Hepatocyte (in vitro differentiated cells): ENCODE results near the gene APOC1. TPM values are rescaled to one million over a fixed set of nuclear protein-coding genes. Genes with fewer than 3 reads are reported as not detected.

Experiments
- DNase-seq: peaks from one replicate; pipeline ENCODE4 v3.0.0-alpha.2; 2016; ENCODE audit warnings: low spot score
- H2AFZ ChIP-seq: fragments of 200-600 bp; sonication (generic); 2 replicates; pipeline ENCODE4 v1.6.0; 2016; ENCODE audit warnings: antibody characterized with exemption, mild to moderate bottlenecking
- H3K27ac ChIP-seq: fragments of 200-600 bp; sonication (generic); 2 replicates; pipeline ENCODE4 v1.5.1; 2016; ENCODE audit warnings: mild to moderate bottlenecking
- H3K27me3 ChIP-seq: fragments of 200-600 bp; sonication (generic); 2 replicates; pipeline ENCODE4 v1.6.1; 2016
- H3K36me3 ChIP-seq: fragments of 200-600 bp; sonication (generic); replicated peaks from 2 replicates; pipeline ENCODE4 v1.5.1; 2016; ENCODE audit warnings: low read depth; ENCODE audit not compliant: insufficient read depth
- H3K4me1 ChIP-seq: fragments of 200-600 bp; sonication (generic); 2 replicates; pipeline ENCODE4 v1.5.1; 2016; ENCODE audit warnings: mild to moderate bottlenecking, moderate library complexity; ENCODE audit not compliant: insufficient read depth
- H3K4me2 ChIP-seq: fragments of 200-600 bp; sonication (generic); 2 replicates; pipeline ENCODE4 v1.6.0; 2016
- H3K4me3 ChIP-seq: fragments of 200-600 bp; sonication (generic); 2 replicates; pipeline ENCODE4 v1.5.1; 2016; ENCODE audit warnings: mild to moderate bottlenecking
- H3K79me2 ChIP-seq: fragments of 200-600 bp; sonication (generic); 2 replicates; pipeline ENCODE4 v1.6.0; 2017; ENCODE audit warnings: mild to moderate bottlenecking
- H3K9me2 ChIP-seq: fragments of 200-600 bp; sonication (generic); replicated peaks from 2 replicates; pipeline ENCODE4 v1.6.0; 2017; ENCODE audit warnings: mild to moderate bottlenecking; ENCODE audit not compliant: insufficient read depth
- H3K9me3 ChIP-seq: fragments of 200-600 bp; sonication (generic); 2 replicates; pipeline ENCODE4 v1.5.1; 2016; ENCODE audit warnings: low read depth, mild to moderate bottlenecking
- H4K20me1 ChIP-seq: fragments of 200-600 bp; sonication (generic); 2 replicates; pipeline ENCODE4 v1.6.0; 2016; ENCODE audit warnings: mild to moderate bottlenecking; ENCODE audit not compliant: insufficient read depth, poor library complexity, severe bottlenecking
- EZH2 ChIP-seq: fragments of 200-600 bp; sonication (generic); IDR thresholded peaks from 2 replicates; pipeline ENCODE4 v1.6.1; 2016; ENCODE audit warnings: antibody characterized with exemption, mild to moderate bottlenecking, borderline replicate concordance
- EZH2phosphoT487 ChIP-seq: fragments of 200-600 bp; sonication (generic); IDR thresholded peaks from one replicate; pipeline ENCODE4 v1.6.1; 2018; ENCODE audit warnings: antibody characterized with exemption, mild to moderate bottlenecking, low read depth, moderate library complexity; ENCODE audit not compliant: unreplicated experiment, severe bottlenecking
- WGBS: methylation state at CpG from one replicate; pipeline ENCODE4 v1.1.6; 2016; ENCODE audit warnings: low lambda C conversion rate; ENCODE audit errors: missing lambda C conversion rate; 5-methylcytosine and 5-hydroxymethylcytosine counted together
- polyA plus RNA-seq: library from polyadenylated mRNA; unstranded; fragments of >200 nt; fragmentation: Nextera tagmentation; extraction: Ambion mirVana; gene quantifications from 2 replicates; pipeline ENCODE4 v1.2.1, GENCODE V29; 2016
- total RNA-seq: library from RNA; depleted of rRNA; stranded (reverse); fragments of >200 nt; gene quantifications from 2 replicates; pipeline ENCODE4 v1.2.3, GENCODE V29; 2014
- TF ChIP-seq, protein P1 (sequence below): fragments of 200-600 bp; sonication (generic); IDR thresholded peaks from 2 replicates; pipeline ENCODE4 v1.5.1; 2016; ENCODE audit warnings: antibody characterized with exemption, mild to moderate bottlenecking; ENCODE audit not compliant: poor library complexity

The APOC1 gene
- total and polyA plus RNA-seq, 2 experiments from 2014 or later = 390 to 606 TPM

DNA sequence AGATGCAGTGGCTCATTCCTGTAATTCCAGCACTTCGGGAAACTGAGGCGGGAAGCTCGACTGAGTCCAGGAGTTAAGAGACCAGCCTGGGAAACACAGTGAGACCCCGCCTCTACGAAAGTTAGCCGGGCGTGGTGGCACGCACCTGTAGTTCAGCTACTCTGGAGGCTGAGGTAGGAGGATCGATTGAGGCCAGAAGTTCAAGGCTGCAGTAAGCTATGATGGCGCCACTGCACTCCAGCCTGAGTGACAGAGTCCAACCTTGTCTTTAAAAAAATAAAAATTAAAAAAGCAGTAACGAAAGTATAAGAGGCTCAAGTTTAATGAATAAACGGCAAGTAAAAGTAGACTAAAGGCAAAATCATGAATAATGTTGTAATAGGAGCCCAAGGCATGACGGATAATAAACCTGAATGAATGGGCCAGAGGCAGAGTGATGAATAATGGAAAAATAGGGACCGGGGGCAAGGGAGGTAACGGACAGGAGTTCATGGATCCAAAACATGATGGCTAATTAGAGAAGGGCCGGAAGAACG, 24.5 kb upstream of the APOC1 start:
- Histone ChIP-seq H3K27ac (peak overlapping the region; percentile 66), H3K4me2 (peak overlapping the region; percentile 80), H4K20me1 (peaks cover 2% of the 10 kb centered on the region), H3K9me2 (no peaks in the 10 kb centered on the region), H3K36me3 (no peaks in the 10 kb centered on the region), H3K4me3 (peak overlapping the region; percentile 15), H3K4me1 (peaks cover 9% of the 10 kb centered on the region), H2AFZ (no peak overlapping the region), H3K79me2 (peaks cover 21% of the 10 kb centered on the region), H3K27me3 (no peaks in the 10 kb centered on the region), H3K9me3 (no peaks in the 10 kb centered on the region)
- TF ChIP-seq, protein P1, sequence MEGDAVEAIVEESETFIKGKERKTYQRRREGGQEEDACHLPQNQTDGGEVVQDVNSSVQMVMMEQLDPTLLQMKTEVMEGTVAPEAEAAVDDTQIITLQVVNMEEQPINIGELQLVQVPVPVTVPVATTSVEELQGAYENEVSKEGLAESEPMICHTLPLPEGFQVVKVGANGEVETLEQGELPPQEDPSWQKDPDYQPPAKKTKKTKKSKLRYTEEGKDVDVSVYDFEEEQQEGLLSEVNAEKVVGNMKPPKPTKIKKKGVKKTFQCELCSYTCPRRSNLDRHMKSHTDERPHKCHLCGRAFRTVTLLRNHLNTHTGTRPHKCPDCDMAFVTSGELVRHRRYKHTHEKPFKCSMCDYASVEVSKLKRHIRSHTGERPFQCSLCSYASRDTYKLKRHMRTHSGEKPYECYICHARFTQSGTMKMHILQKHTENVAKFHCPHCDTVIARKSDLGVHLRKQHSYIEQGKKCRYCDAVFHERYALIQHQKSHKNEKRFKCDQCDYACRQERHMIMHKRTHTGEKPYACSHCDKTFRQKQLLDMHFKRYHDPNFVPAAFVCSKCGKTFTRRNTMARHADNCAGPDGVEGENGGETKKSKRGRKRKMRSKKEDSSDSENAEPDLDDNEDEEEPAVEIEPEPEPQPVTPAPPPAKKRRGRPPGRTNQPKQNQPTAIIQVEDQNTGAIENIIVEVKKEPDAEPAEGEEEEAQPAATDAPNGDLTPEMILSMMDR = no peak
- TF ChIP-seq EZH2 (no peak), EZH2phosphoT487 (no peak)
- no peak for DNase-seq
- WGBS = 72% methylated on average over 17 of the region's 17 CpGs

DNA sequence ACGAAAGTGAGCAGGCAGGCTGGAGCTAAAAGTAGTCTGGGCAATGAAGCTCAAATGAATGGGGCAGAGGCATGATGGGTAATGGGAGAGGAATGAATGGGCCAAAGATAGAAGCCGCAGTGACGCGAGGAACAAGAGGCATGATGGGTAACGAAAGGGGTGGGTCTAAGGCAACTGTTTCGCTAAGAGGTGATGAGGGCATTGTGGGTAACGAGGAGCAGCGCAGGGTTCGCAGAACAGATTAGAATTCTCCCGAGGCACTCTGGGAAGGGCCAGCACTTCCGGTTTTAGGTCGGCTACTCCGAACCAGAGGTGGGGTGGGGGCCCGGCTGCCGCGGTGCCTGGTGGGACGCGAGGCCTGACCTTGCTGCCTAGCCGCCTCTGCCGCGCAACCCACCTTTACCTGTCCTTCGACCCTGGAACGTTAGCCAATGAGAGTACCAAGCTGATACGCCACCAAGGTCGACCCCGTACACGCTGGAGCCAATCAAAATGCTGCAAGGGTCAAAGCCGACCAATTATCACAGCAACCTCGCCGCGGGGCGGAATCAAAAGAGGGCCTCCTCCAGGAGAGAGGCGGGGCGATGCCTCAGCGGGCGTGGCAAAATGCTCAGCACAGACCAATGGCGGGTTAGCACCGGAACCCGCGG, 23.9 kb upstream of the APOC1 start:
- Histone ChIP-seq H3K27ac (peak overlapping the region; percentile 66), H3K4me1 (peaks cover 9% of the 10 kb centered on the region), H3K36me3 (no peaks in the 10 kb centered on the region), H3K27me3 (no peaks in the 10 kb centered on the region), H3K4me2 (peak overlapping the region; percentile 80), H3K4me3 (peak overlapping the region; percentile 15), H3K9me2 (no peaks in the 10 kb centered on the region), H2AFZ (no peak overlapping the region), H4K20me1 (peaks cover 2% of the 10 kb centered on the region), H3K9me3 (no peaks in the 10 kb centered on the region), H3K79me2 (peaks cover 21% of the 10 kb centered on the region)
- 2% methylated on average over 40 of the region's 40 CpGs for WGBS
- peak; percentile 98 for DNase-seq
- TF ChIP-seq EZH2phosphoT487 = no peak
- TF ChIP-seq, protein P1 = no peak
- TF ChIP-seq EZH2 = no peak

DNA sequence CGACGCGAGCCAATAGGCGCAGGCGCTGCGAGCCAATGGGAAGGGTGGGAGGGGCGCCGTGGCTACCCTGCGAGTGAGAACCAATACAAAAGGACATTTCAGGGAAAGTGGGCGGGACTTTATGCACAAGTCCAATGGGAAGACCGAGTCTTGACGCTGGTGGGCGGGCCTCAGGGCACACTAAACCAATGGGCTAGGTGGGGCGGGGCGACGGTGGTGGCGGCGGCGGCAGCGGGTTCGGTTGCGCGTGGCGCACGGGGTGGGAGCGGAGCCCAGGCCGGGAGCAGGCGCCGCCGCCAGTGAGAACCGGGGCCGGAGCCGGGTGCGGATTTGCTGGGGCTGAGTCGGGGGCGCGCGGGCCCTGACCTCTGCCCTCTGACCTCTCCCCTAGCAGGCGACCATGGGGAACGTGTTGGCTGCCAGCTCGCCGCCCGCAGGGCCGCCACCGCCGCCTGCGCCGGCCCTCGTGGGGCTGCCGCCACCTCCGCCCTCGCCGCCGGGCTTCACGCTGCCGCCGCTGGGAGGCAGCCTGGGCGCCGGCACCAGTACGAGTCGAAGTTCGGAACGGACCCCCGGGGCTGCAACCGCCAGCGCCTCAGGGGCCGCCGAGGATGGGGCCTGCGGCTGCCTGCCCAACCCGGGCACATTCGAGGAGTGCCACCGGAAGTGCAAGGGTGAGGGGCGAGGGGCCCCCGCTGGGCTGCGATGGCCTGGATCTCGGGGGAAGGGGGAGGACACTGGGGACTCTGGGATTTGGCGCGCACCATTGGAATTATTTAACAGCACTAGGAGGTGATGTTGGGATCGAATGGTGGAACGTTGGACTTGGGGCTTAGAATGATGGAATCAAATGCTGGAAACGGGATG, 23.2 kb upstream of the APOC1 start, which contains the start of gene TOMM40:
TOMM40 (plus strand) TSS at position 239 of the 867 bp plus-strand sequence; CDS start at position 401, 162 bp downstream.
- DNase-seq = peak; percentile 100
- Histone ChIP-seq H2AFZ (no peak within 1 kb of the TSS), H3K27me3 (no peaks in the 10 kb centered on the region), H3K9me2 (no peaks in the 10 kb centered on the region), H3K4me1 (peaks cover 9% of the 10 kb centered on the region), H3K27ac (peak within 1 kb of the TSS; percentile 66), H3K9me3 (no peaks in the 10 kb centered on the region), H3K79me2 (peaks cover 21% of the 10 kb centered on the region), H4K20me1 (peaks cover 2% of the 10 kb centered on the region), H3K4me3 (peak within 1 kb of the TSS; percentile 33), H3K4me2 (peak within 1 kb of the TSS; percentile 98), H3K36me3 (no peaks in the 10 kb centered on the region)
- 2% methylated on average over 36 of the region's 81 CpGs for WGBS
- TF ChIP-seq EZH2 (no peak), EZH2phosphoT487 (no peak)
- TF ChIP-seq, protein P1 = peak; percentile 6
